Caco-2 (cell line): Measurements from ENCODE around the gene INSL3. TPM values are rescaled to one million over a fixed set of nuclear protein-coding genes. Genes with fewer than 3 reads are reported as not detected.

ENCODE experiments used
- BruUV-seq: library from RNA; stranded (reverse); fragments of 400-500 nt; replicated peaks from 2 replicates; lab custom pipeline; 2021; lab: Mats Ljungman, UMichigan
- CTCF ChIA-PET: fragments of 300-600 bp; sonication (Branson Sonifier 250); formaldehyde crosslinking; loops from one replicate; lab custom pipeline; 2022; ENCODE audit warnings: antibody characterized with exemption; lab: Charles Lee
- POLR2A ChIA-PET: fragments of 300-600 bp; sonication (Branson Sonifier 250); formaldehyde crosslinking; loops from one replicate; lab custom pipeline; 2022; ENCODE audit warnings: antibody characterized with exemption; lab: Charles Lee
- DNase-seq, 2 experiments: peaks; one replicate each; pipeline versions ENCODE4 v3.0.0 to v3.0.0-alpha.2; 2020 to 2022
- H3K27me3 ChIP-seq: replicated peaks from 2 replicates; pipeline ENCODE4 v1.6.0; 2011; ENCODE audit warnings: low read length; ENCODE audit not compliant: control insufficient read depth, insufficient read depth
- H3K36me3 ChIP-seq: 2 replicates; pipeline ENCODE4 v1.5.1; 2011; ENCODE audit warnings: low read length; ENCODE audit not compliant: control insufficient read depth, insufficient read depth
- H3K4me1 ChIP-seq: fragments of 250-450 bp; sonication (Bioruptor Pico); 2 replicates; pipeline ENCODE4 v1.5.1; 2020; ENCODE audit warnings: mild to moderate bottlenecking
- H3K4me3 ChIP-seq: 2 replicates; pipeline ENCODE4 v1.5.1; 2011; ENCODE audit warnings: low read depth, mild to moderate bottlenecking, control low read depth, low read length
- H3K9me3 ChIP-seq: fragments of 250-450 bp; sonication (Bioruptor Pico); 2 replicates; pipeline ENCODE4 v1.5.1; 2020; ENCODE audit warnings: mild to moderate bottlenecking, moderate library complexity
- H3K27ac Mint-ChIP-seq: one replicate; pipeline ENCODE4 v1.8.0; 2022; ENCODE audit warnings: mixed read lengths; ENCODE audit not compliant: unreplicated experiment
- H3K27me3 Mint-ChIP-seq: one replicate; pipeline ENCODE4 v1.8.0; 2022; ENCODE audit warnings: mixed read lengths; ENCODE audit not compliant: insufficient read depth, unreplicated experiment
- H3K36me3 Mint-ChIP-seq: one replicate; pipeline ENCODE4 v1.8.0; 2022; ENCODE audit warnings: mild to moderate bottlenecking, mixed read lengths; ENCODE audit not compliant: insufficient read depth, unreplicated experiment
- H3K4me1 Mint-ChIP-seq: one replicate; pipeline ENCODE4 v1.8.0; 2022; ENCODE audit warnings: low read depth, mixed read lengths; ENCODE audit not compliant: unreplicated experiment
- H3K4me3 Mint-ChIP-seq: one replicate; pipeline ENCODE4 v1.8.0; 2022; ENCODE audit warnings: mild to moderate bottlenecking, moderate library complexity, mixed read lengths; ENCODE audit not compliant: unreplicated experiment
- H3K9me3 Mint-ChIP-seq: one replicate; pipeline ENCODE4 v1.8.0; 2022; ENCODE audit warnings: mixed read lengths; ENCODE audit not compliant: unreplicated experiment
- intact Hi-C: fragments of 100-400 bp; cut with micrococcal nuclease; formaldehyde crosslinking; loops from one replicate; pipeline ENCODE4 v1.10.0; 2022; ENCODE audit not compliant: unreplicated experiment
- total RNA-seq: library from RNA; stranded (reverse); gene quantifications from 2 replicates; pipeline ENCODE4 v1.2.3, GENCODE V29; 2022
- TF ChIP-seq, protein P1 (sequence below), 2 experiments: fragments of 200-600 bp in 1 of 2; IDR thresholded peaks; 1 replicate in 1 of 2; 2 replicates in 1 of 2; pipeline versions ENCODE4 v1.5.1 to v1.8.0; 2011 to 2022; ENCODE audit warnings: antibody characterized with exemption in 1 of 2, control low read depth in 1 of 2, inconsistent platforms in 1 of 2, low read depth in 1 of 2, low read length in 1 of 2, mild to moderate bottlenecking in 1 of 2, moderate library complexity in 1 of 2; ENCODE audit not compliant: insufficient read depth in 1 of 2, severe bottlenecking in 1 of 2, unreplicated experiment in 1 of 2

INSL3 gene
- total RNA-seq, 1 experiment from 2014 or later, result not detected

DNA sequence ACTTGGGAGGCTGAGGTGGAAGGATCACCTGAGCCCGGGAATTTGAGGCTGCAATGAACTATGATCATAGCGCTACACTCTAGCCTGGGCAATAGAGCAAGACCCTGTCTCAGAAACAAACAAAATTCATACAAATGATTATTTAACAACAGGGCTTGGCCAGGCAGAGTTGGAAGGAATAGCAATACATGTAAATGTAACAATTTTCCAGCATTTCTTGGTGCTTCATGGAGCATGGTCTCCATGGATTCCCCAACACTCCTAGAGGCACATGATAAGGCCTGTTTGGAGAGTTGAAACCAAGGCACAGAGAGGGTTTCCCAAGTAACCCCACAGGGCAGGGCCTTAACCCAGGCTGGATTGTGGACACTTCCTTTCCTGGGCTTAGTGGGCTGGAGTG lies 10.2 kb downstream of the INSL3 start:
- Mint-ChIP-seq H3K4me3 (no peak overlapping the region), H3K27me3 (peaks cover 2% of the 10 kb centered on the region), H3K4me1 (no peaks in the 10 kb centered on the region), H3K27ac (no peak overlapping the region), H3K36me3 (no peaks in the 10 kb centered on the region), H3K9me3 (no peaks in the 10 kb centered on the region)
- Histone ChIP-seq H3K36me3 (no peaks in the 10 kb centered on the region), H3K9me3 (no peaks in the 10 kb centered on the region), H3K27me3 (no peaks in the 10 kb centered on the region), H3K4me3 (no peak overlapping the region), H3K4me1 (no peaks in the 10 kb centered on the region)
- DNase-seq, result no peak
- ChIA-PET CTCF (no interaction called here), POLR2A (no interaction called here)
- intact Hi-C loops, result no loop called here
- no TSS peak for BruUV-seq
- TF ChIP-seq, protein P1, sequence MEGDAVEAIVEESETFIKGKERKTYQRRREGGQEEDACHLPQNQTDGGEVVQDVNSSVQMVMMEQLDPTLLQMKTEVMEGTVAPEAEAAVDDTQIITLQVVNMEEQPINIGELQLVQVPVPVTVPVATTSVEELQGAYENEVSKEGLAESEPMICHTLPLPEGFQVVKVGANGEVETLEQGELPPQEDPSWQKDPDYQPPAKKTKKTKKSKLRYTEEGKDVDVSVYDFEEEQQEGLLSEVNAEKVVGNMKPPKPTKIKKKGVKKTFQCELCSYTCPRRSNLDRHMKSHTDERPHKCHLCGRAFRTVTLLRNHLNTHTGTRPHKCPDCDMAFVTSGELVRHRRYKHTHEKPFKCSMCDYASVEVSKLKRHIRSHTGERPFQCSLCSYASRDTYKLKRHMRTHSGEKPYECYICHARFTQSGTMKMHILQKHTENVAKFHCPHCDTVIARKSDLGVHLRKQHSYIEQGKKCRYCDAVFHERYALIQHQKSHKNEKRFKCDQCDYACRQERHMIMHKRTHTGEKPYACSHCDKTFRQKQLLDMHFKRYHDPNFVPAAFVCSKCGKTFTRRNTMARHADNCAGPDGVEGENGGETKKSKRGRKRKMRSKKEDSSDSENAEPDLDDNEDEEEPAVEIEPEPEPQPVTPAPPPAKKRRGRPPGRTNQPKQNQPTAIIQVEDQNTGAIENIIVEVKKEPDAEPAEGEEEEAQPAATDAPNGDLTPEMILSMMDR (IDR thresholded peaks at IDR 0.05; ENCODE audit: insufficient read depth in 1 of 2, low read depth in 1 of 2, low read length in 1 of 2, severe bottlenecking in 1 of 2, unreplicated experiment in 1 of 2), result no peak

DNA sequence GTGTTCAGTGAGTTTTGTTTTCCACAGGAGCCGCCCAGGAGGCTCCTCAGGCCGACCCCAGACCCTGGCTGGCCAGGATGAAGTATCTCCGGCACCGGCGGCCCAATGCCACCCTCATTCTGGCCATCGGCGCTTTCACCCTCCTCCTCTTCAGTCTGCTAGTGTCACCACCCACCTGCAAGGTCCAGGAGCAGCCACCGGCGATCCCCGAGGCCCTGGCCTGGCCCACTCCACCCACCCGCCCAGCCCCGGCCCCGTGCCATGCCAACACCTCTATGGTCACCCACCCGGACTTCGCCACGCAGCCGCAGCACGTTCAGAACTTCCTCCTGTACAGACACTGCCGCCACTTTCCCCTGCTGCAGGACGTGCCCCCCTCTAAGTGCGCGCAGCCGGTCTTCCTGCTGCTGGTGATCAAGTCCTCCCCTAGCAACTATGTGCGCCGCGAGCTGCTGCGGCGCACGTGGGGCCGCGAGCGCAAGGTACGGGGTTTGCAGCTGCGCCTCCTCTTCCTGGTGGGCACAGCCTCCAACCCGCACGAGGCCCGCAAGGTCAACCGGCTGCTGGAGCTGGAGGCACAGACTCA lies 13.5 kb downstream of the INSL3 start:
- no peak for DNase-seq
- Histone ChIP-seq H3K36me3 (no peaks in the 10 kb centered on the region), H3K4me3 (no peak overlapping the region), H3K27me3 (no peaks in the 10 kb centered on the region), H3K9me3 (no peaks in the 10 kb centered on the region), H3K4me1 (no peaks in the 10 kb centered on the region)
- Mint-ChIP-seq H3K27me3 (no peaks in the 10 kb centered on the region), H3K4me1 (no peaks in the 10 kb centered on the region), H3K27ac (no peak overlapping the region), H3K9me3 (no peaks in the 10 kb centered on the region), H3K36me3 (no peaks in the 10 kb centered on the region), H3K4me3 (no peak overlapping the region)
- CTCF ChIA-PET, result no interaction called here
- intact Hi-C loops, result no loop called here
- TF ChIP-seq, protein P1 (IDR thresholded peaks at IDR 0.05; ENCODE audit: insufficient read depth in 1 of 2, low read depth in 1 of 2, low read length in 1 of 2, severe bottlenecking in 1 of 2, unreplicated experiment in 1 of 2), result no peak
- POLR2A ChIA-PET, result no interaction called here
- BruUV-seq, result no TSS peak

- POLR2A ChIA-PET, result no interaction called here
- CTCF ChIA-PET, result interaction anchor here (0.6 kb wide), 1 partner anchor 27 kb away, joined by 3 read pairs; no protein-coding TSS in a partner anchor
- no peak for DNase-seq
- Histone ChIP-seq H3K9me3 (no peaks in the 10 kb centered on the region), H3K4me3 (no peak overlapping the region), H3K4me1 (no peaks in the 10 kb centered on the region), H3K27me3 (no peaks in the 10 kb centered on the region), H3K36me3 (no peaks in the 10 kb centered on the region)
- BruUV-seq, result no TSS peak
- Mint-ChIP-seq H3K27me3 (no peaks in the 10 kb centered on the region), H3K27ac (no peak overlapping the region), H3K4me3 (no peak overlapping the region), H3K36me3 (no peaks in the 10 kb centered on the region), H3K4me1 (no peaks in the 10 kb centered on the region), H3K9me3 (no peaks in the 10 kb centered on the region)
- intact Hi-C loops, result no loop called here
- TF ChIP-seq, protein P1 (IDR thresholded peaks at IDR 0.05; ENCODE audit: insufficient read depth in 1 of 2, low read depth in 1 of 2, low read length in 1 of 2, severe bottlenecking in 1 of 2, unreplicated experiment in 1 of 2), result no peak
Observed at GRCh38 chr19:17806945-17807344, 14.4 kb downstream of the INSL3 start.
